Erythroblast (primary cell): ENCODE data around the gene RARA.
"Not testable (repeated sequence)": the region's sequence is repeated elsewhere in the genome, so short reads cannot be mapped to it uniquely, and the experiment has no call there.

ENCODE experiments used
- GATA1 ChIP-seq: IDR thresholded peaks from 2 replicates; pipeline ENCODE4 v1.6.1; 2011; ENCODE audit warnings: low read depth, mild to moderate bottlenecking, control low read depth, low read length, moderate library complexity
- POLR2A ChIP-seq: IDR thresholded peaks from 2 replicates; pipeline ENCODE4 v1.6.1; 2011; ENCODE audit warnings: mild to moderate bottlenecking, low read length

GRCh38 chr17:40304552-40304863, 4.5 kb upstream of the RARA start:
- TF ChIP-seq POLR2A, GATA1: not testable (repeated sequence)
